ENCODE results near the gene KRT33A. TPM values are rescaled to one million over a fixed set of nuclear protein-coding genes. Genes with fewer than 3 reads are reported as not detected.

KRT33A gene
- total and polyA plus RNA-seq, 8 donors: not detected

- TF ChIP-seq CTCF (IDR thresholded peaks at IDR 0.05): no peak
- Histone ChIP-seq H3K27me3 (peaks cover 0 to 6% of the 10 kb centered on the region in 2 donors), H3K27ac (no peak overlapping the region), H3K4me3 (no peak overlapping the region), H3K4me1 (no peaks in the 10 kb centered on the region), H3K36me3 (no peaks in the 10 kb centered on the region), H3K9me3 (no peaks in the 10 kb centered on the region)
- ATAC-seq (no peak), DNase-seq (no peak)
- intact Hi-C loops (cut with DNase I): no loop called here
These were observed 49.3 kb downstream of the KRT33A start for GRCh38 chr17:41301204-41301790.

GRCh38 chr17:41298458-41299135, 52.0 kb downstream of the KRT33A start:
- no peaks in the 10 kb centered on the region for H3K36me3 ChIP-seq
- DNase-seq (no peak), ATAC-seq (no peak)
- peaks cover 0 to 6% of the 10 kb centered on the region in 2 donors for H3K27me3 ChIP-seq
- intact Hi-C loops (cut with DNase I): no loop called here
- no peak overlapping the region for H3K4me3 ChIP-seq
- no peak overlapping the region for H3K27ac ChIP-seq
- no peaks in the 10 kb centered on the region for H3K9me3 ChIP-seq
- no peaks in the 10 kb centered on the region for H3K4me1 ChIP-seq
- no peak for TF ChIP-seq CTCF (IDR thresholded peaks at IDR 0.05)

- intact Hi-C loops (cut with DNase I): no loop called here
- H3K9me3 ChIP-seq: no peaks in the 10 kb centered on the region
- TF ChIP-seq CTCF (IDR thresholded peaks at IDR 0.05): no peak
- H3K36me3 ChIP-seq: no peaks in the 10 kb centered on the region
- no peak for ATAC-seq
- DNase-seq: no peak
- no peaks in the 10 kb centered on the region for H3K4me1 ChIP-seq
- H3K27ac ChIP-seq: no peak overlapping the region
- H3K4me3 ChIP-seq: no peak overlapping the region
- peaks cover 0 to 14% of the 10 kb centered on the region in 2 donors for H3K27me3 ChIP-seq
These were observed 53.8 kb downstream of the KRT33A start for GRCh38 chr17:41296846-41297245.

Other genes with a start within 250 kb of the KRT33A start
Only the 30 nearest of the 34 such genes appear.
- gene KRTAP4-12, start 226.6 kb downstream of the KRT33A start, total RNA-seq: not detected
- not detected for gene KRTAP4-12, start 226.6 kb downstream of the KRT33A start, polyA plus RNA-seq (ENCODE audit: insufficient read length in 6 of 6)
- gene KRTAP4-6, start 210.3 kb downstream of the KRT33A start, total RNA-seq: not detected
- gene KRTAP4-6, start 210.3 kb downstream of the KRT33A start, polyA plus RNA-seq (ENCODE audit: insufficient read length in 6 of 6): not detected
- not detected for gene KRTAP4-5, start 201.0 kb downstream of the KRT33A start, total RNA-seq
- not detected for gene KRTAP4-5, start 201.0 kb downstream of the KRT33A start, polyA plus RNA-seq (ENCODE audit: insufficient read length in 6 of 6)
- gene KRTAP4-4, start 190.1 kb downstream of the KRT33A start, total RNA-seq: not detected
- not detected for gene KRTAP4-4, start 190.1 kb downstream of the KRT33A start, polyA plus RNA-seq (ENCODE audit: insufficient read length in 6 of 6)
- gene KRTAP4-3, start 182.6 kb downstream of the KRT33A start, total RNA-seq: not detected
- gene KRTAP4-3, start 182.6 kb downstream of the KRT33A start, polyA plus RNA-seq (ENCODE audit: insufficient read length in 6 of 6): not detected
- gene KRTAP4-2, start 172.6 kb downstream of the KRT33A start, total RNA-seq: not detected
- not detected for gene KRTAP4-2, start 172.6 kb downstream of the KRT33A start, polyA plus RNA-seq (ENCODE audit: insufficient read length in 6 of 6)
- gene KRTAP4-1, start 165.9 kb downstream of the KRT33A start, total RNA-seq: not detected
- gene KRTAP4-1, start 165.9 kb downstream of the KRT33A start, polyA plus RNA-seq (ENCODE audit: insufficient read length in 6 of 6): not detected
- not detected for gene KRTAP9-1, start 160.9 kb downstream of the KRT33A start, total RNA-seq
- gene KRTAP9-1, start 160.9 kb downstream of the KRT33A start, polyA plus RNA-seq (ENCODE audit: insufficient read length in 6 of 6): not detected
- not detected for gene KRTAP9-2, start 124.2 kb downstream of the KRT33A start, total RNA-seq
- not detected for gene KRTAP9-2, start 124.2 kb downstream of the KRT33A start, polyA plus RNA-seq (ENCODE audit: insufficient read length in 6 of 6)
- gene KRTAP9-3, start 118.4 kb downstream of the KRT33A start, total RNA-seq: not detected
- not detected for gene KRTAP9-3, start 118.4 kb downstream of the KRT33A start, polyA plus RNA-seq (ENCODE audit: insufficient read length in 6 of 6)
- not detected for gene KRTAP9-8, start 112.8 kb downstream of the KRT33A start, total RNA-seq
- gene KRTAP9-8, start 112.8 kb downstream of the KRT33A start, polyA plus RNA-seq (ENCODE audit: insufficient read length in 6 of 6): not detected
- not detected for gene KRTAP9-4, start 101.1 kb downstream of the KRT33A start, total RNA-seq
- gene KRTAP9-4, start 101.1 kb downstream of the KRT33A start, polyA plus RNA-seq (ENCODE audit: insufficient read length in 6 of 6): not detected
- not detected for gene KRTAP9-9, start 95.4 kb downstream of the KRT33A start, total RNA-seq
- not detected for gene KRTAP9-9, start 95.4 kb downstream of the KRT33A start, polyA plus RNA-seq (ENCODE audit: insufficient read length in 6 of 6)
- not detected for gene KRTAP9-6, start 85.5 kb downstream of the KRT33A start, total RNA-seq
- gene KRTAP9-6, start 85.5 kb downstream of the KRT33A start, polyA plus RNA-seq (ENCODE audit: insufficient read length in 6 of 6): under 1 TPM in 3 of 6 donors, not detected in 3; 0.13 to 0.25 (median 0.23) TPM
- gene KRTAP9-7, start 75.1 kb downstream of the KRT33A start, total RNA-seq: not detected
- gene KRTAP9-7, start 75.1 kb downstream of the KRT33A start, polyA plus RNA-seq (ENCODE audit: insufficient read length in 6 of 6): not detected
- not detected for gene KRTAP29-1, start 48.0 kb downstream of the KRT33A start, total RNA-seq
- not detected for gene KRTAP29-1, start 48.0 kb downstream of the KRT33A start, polyA plus RNA-seq (ENCODE audit: insufficient read length in 6 of 6)
- not detected for gene KRTAP16-1, start 41.5 kb downstream of the KRT33A start, total RNA-seq
- not detected for gene KRTAP16-1, start 41.5 kb downstream of the KRT33A start, polyA plus RNA-seq (ENCODE audit: insufficient read length in 6 of 6)
- not detected for gene KRTAP17-1, start 35.1 kb downstream of the KRT33A start, total RNA-seq
- gene KRTAP17-1, start 35.1 kb downstream of the KRT33A start, polyA plus RNA-seq (ENCODE audit: insufficient read length in 6 of 6): not detected
- gene KRT33B, start 19.0 kb upstream of the KRT33A start, total RNA-seq: not detected
- gene KRT33B, start 19.0 kb upstream of the KRT33A start, polyA plus RNA-seq (ENCODE audit: insufficient read length in 6 of 6): not detected
- gene KRT34, start 31.5 kb upstream of the KRT33A start, total RNA-seq: not detected
- not detected for gene KRT34, start 31.5 kb upstream of the KRT33A start, polyA plus RNA-seq (ENCODE audit: insufficient read length in 6 of 6)
- gene KRT31, start 46.8 kb upstream of the KRT33A start, total RNA-seq: not detected
- not detected for gene KRT31, start 46.8 kb upstream of the KRT33A start, polyA plus RNA-seq (ENCODE audit: insufficient read length in 6 of 6)
- not detected for gene KRT37, start 73.8 kb upstream of the KRT33A start, total RNA-seq
- gene KRT37, start 73.8 kb upstream of the KRT33A start, polyA plus RNA-seq (ENCODE audit: insufficient read length in 6 of 6): not detected
- not detected for gene KRT38, start 90.2 kb upstream of the KRT33A start, total RNA-seq
- gene KRT38, start 90.2 kb upstream of the KRT33A start, polyA plus RNA-seq (ENCODE audit: insufficient read length in 6 of 6): not detected
- not detected for gene KRT32, start 116.6 kb upstream of the KRT33A start, total RNA-seq
- not detected for gene KRT32, start 116.6 kb upstream of the KRT33A start, polyA plus RNA-seq (ENCODE audit: insufficient read length in 6 of 6)
- gene KRT35, start 130.3 kb upstream of the KRT33A start, total RNA-seq: not detected
- gene KRT35, start 130.3 kb upstream of the KRT33A start, polyA plus RNA-seq (ENCODE audit: insufficient read length in 6 of 6): not detected
- gene KRT36, start 139.1 kb upstream of the KRT33A start, total RNA-seq: not detected
- not detected for gene KRT36, start 139.1 kb upstream of the KRT33A start, polyA plus RNA-seq (ENCODE audit: insufficient read length in 6 of 6)
- 10 to 100 TPM; 10.8 to 29.1 TPM for gene KRT13, start 154.8 kb upstream of the KRT33A start, total RNA-seq
- under 1 TPM in 4 of 6 donors, not detected in 2; 0.17 to 0.49 (median 0.34) TPM for gene KRT13, start 154.8 kb upstream of the KRT33A start, polyA plus RNA-seq (ENCODE audit: insufficient read length in 6 of 6)
- gene KRT15, start 168.1 kb upstream of the KRT33A start, total RNA-seq: 10 to 100 TPM; 23.8 to 27.8 TPM
- 1 to 10 TPM; 1.3 to 2.7 (median 2.1) TPM for gene KRT15, start 168.1 kb upstream of the KRT33A start, polyA plus RNA-seq (ENCODE audit: insufficient read length in 6 of 6)
- 1,000 to 10,000 TPM in 1 of 2 donors, 100 to 1,000 TPM in 1; 692 to 1,142 TPM for gene KRT19, start 177.5 kb upstream of the KRT33A start, total RNA-seq
- 100 to 1,000 TPM; 125 to 171 (median 133) TPM for gene KRT19, start 177.5 kb upstream of the KRT33A start, polyA plus RNA-seq (ENCODE audit: insufficient read length in 6 of 6)
- gene KRT9, start 221.2 kb upstream of the KRT33A start, total RNA-seq: not detected
- not detected for gene KRT9, start 221.2 kb upstream of the KRT33A start, polyA plus RNA-seq (ENCODE audit: insufficient read length in 6 of 6)

All from left lung (tissue), 10 donors.